Measurements from ENCODE around the gene SBF2. TPM values are rescaled to one million over a fixed set of nuclear protein-coding genes. Genes with fewer than 3 reads are reported as not detected.
A peak's percentile ranks its signal among the peaks of the same experiment; 100 is the strongest.

SBF2 gene
- total RNA-seq, 1 experiment from 2014 or later, result 30.2 TPM

DNA sequence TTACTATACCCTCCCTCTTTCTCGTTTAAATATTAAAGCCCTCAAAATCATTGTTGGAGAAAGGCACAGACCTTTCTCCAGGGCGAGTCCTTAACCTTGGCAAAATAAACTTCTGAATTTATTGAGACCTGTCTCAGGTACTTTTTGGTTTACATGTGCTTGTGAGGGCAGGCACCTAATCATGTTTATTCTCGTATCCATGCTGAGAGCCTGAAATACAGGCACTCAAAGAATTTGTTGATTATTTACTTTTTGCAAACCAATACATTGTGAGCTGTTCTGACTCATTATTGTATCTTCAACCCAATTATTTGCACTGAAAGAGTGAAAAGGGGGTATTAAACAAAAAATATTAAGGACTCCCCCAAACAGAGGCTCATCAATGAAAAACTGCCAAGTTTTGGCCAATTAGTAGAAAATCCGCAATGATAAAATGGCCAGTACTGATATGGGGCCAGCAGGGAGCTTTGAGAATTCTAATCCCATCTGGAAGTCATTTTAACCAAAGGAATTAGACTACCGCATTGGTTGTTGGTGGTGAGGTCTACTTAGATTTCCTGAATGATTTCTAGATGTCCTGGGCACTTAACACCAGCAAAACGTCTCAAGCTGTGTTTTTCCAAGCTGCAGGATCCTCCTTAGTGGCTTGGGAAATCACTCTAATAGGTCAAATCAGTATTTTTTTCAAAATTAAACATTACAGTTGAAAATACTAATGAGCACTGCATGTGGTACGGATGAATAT is 472.8 kb downstream of the SBF2 start:
- no peak overlapping the region for H3K14ac ChIP-seq (ENCODE audit: insufficient read depth, low read length)
- H2BK20ac ChIP-seq (ENCODE audit: low read depth, low read length, poor library complexity, severe bottlenecking), result no peak overlapping the region
- no peak overlapping the region for H2BK120ac ChIP-seq (ENCODE audit: low read depth, low read length, poor library complexity, severe bottlenecking)
- DNase-seq, result no peak
- H2BK15ac ChIP-seq (ENCODE audit: low read depth, low read length), result no peak overlapping the region
- Mint-ChIP-seq H3K27me3 (ENCODE audit: low read depth) (no peaks in the 10 kb centered on the region), H3K4me3 (no peak overlapping the region), H3K27ac (peak overlapping the region in 1 of 3 experiments; percentile 26; a peak in 1 of 7 replicates), H3K9me3 (no peaks in the 10 kb centered on the region), H3K36me3 (ENCODE audit: insufficient read depth in 1 of 3, low read depth in 3 of 3) (no peaks in the 10 kb centered on the region; a peak in 1 of 7 replicates), H3K4me1 (peaks cover 30 to 41% of the 10 kb centered on the region in 2 experiments)
- H3K79me2 ChIP-seq (ENCODE audit: insufficient read depth, low read length), result no peaks in the 10 kb centered on the region
- H3K9me3 ChIP-seq (ENCODE audit: control insufficient read depth, low read depth, low read length), result no peaks in the 10 kb centered on the region
- H2AFZ ChIP-seq (ENCODE audit: low read length), result no peak overlapping the region
- TF ChIP-seq, protein P1, sequence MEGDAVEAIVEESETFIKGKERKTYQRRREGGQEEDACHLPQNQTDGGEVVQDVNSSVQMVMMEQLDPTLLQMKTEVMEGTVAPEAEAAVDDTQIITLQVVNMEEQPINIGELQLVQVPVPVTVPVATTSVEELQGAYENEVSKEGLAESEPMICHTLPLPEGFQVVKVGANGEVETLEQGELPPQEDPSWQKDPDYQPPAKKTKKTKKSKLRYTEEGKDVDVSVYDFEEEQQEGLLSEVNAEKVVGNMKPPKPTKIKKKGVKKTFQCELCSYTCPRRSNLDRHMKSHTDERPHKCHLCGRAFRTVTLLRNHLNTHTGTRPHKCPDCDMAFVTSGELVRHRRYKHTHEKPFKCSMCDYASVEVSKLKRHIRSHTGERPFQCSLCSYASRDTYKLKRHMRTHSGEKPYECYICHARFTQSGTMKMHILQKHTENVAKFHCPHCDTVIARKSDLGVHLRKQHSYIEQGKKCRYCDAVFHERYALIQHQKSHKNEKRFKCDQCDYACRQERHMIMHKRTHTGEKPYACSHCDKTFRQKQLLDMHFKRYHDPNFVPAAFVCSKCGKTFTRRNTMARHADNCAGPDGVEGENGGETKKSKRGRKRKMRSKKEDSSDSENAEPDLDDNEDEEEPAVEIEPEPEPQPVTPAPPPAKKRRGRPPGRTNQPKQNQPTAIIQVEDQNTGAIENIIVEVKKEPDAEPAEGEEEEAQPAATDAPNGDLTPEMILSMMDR (conservative IDR thresholded peaks at IDR 0.05), result no peak
- H4K8ac ChIP-seq (replicated peaks; ENCODE audit: insufficient read length, low read depth, low read length), result no peak overlapping the region
- no peak overlapping the region for H3K27ac ChIP-seq (ENCODE audit: insufficient read length, low read depth, low read length)
- H3K23me2 ChIP-seq (ENCODE audit: insufficient read length, low read depth, low read length, poor library complexity, severe bottlenecking), result no peaks in the 10 kb centered on the region
- H4K91ac ChIP-seq (ENCODE audit: insufficient read length, low read depth, low read length), result no peak overlapping the region
- H4K20me1 ChIP-seq (ENCODE audit: control insufficient read depth, insufficient read depth, insufficient read length), result no peaks in the 10 kb centered on the region
- no peak overlapping the region for H3T11ph ChIP-seq (ENCODE audit: low read length)
- H2BK5ac ChIP-seq (ENCODE audit: insufficient read length, low read length), result no peak overlapping the region
- H3K4ac ChIP-seq (ENCODE audit: low read depth, low read length), result no peak overlapping the region
- H4K5ac ChIP-seq (ENCODE audit: insufficient read length, low read depth, low read length), result no peak overlapping the region
- H3K4me2 ChIP-seq (ENCODE audit: insufficient read depth, insufficient read length, low read length), result no peak overlapping the region
- WGBS (ENCODE audit: extremely low coverage, insufficient read length, low lambda C conversion rate), result no CpG with 5 or more reads among the region's 7 CpGs
- no peak overlapping the region for H2AK5ac ChIP-seq (ENCODE audit: insufficient read length, low read length)
- H3K27me3 ChIP-seq (ENCODE audit: insufficient read depth, low read length), result no peaks in the 10 kb centered on the region
- H3K9ac ChIP-seq (ENCODE audit: extremely low read depth, insufficient read length, low read length), result no peak overlapping the region
- no peak overlapping the region for H3K23ac ChIP-seq (ENCODE audit: insufficient read length, low read depth, low read length)
- no peak overlapping the region for H3K56ac ChIP-seq (ENCODE audit: insufficient read length, low read depth, low read length)
- H3K4me1 ChIP-seq (ENCODE audit: insufficient read depth, low read length), result peaks cover 4% of the 10 kb centered on the region; the same call in 1 of the 2 replicates
- no peak overlapping the region for H2BK12ac ChIP-seq (ENCODE audit: insufficient read length, low read depth, low read length)
- H3K79me1 ChIP-seq (ENCODE audit: insufficient read depth, low read depth, low read length, poor library complexity, severe bottlenecking), result no peaks in the 10 kb centered on the region
- no peak overlapping the region for H3K18ac ChIP-seq (ENCODE audit: insufficient read length, low read depth, low read length)

All from H9 (cell line).